ENCODE measurements around the gene TPX2.
"Not testable (repeated sequence)": the region's sequence is repeated elsewhere in the genome, so short reads cannot be mapped to it uniquely, and the experiment has no call there.

TPX2 gene

GRCh38 chr20:31813611-31814010 is 74.5 kb downstream of the TPX2 start:
- Histone ChIP-seq H3K36me3 (ENCODE audit: insufficient read depth, low read length) (no peaks in the 10 kb centered on the region), H4K20me1 (ENCODE audit: insufficient read depth, low read length) (no peaks in the 10 kb centered on the region), H3K9me2 (ENCODE audit: low read depth, low read length) (no peaks in the 10 kb centered on the region), H3K4me3 (ENCODE audit: low read depth, low read length, poor library complexity, severe bottlenecking) (no peak overlapping the region), H3F3A (ENCODE audit: insufficient read depth, low read length) (no peaks in the 10 kb centered on the region), H3K9ac (ENCODE audit: low read length) (no peak overlapping the region), H3K79me2 (ENCODE audit: insufficient read depth, low read length) (no peaks in the 10 kb centered on the region), H3K4me2 (ENCODE audit: low read length) (no peak overlapping the region), H3K4me1 (ENCODE audit: insufficient read depth, low read length, severe bottlenecking) (no peaks in the 10 kb centered on the region), H2AFZ (ENCODE audit: low read length) (no peak overlapping the region), H3K27me3 (ENCODE audit: insufficient read depth, low read length) (no peaks in the 10 kb centered on the region), H3K9me3 (ENCODE audit: low read length) (no peaks in the 10 kb centered on the region), H3K27ac (ENCODE audit: low read depth, low read length, poor library complexity, severe bottlenecking) (no peak overlapping the region)
- TF ChIP-seq CTCF (IDR thresholded peaks at IDR 0.05; ENCODE audit: low read length) (no peak), EZH2 (IDR thresholded peaks at IDR 0.05; ENCODE audit: borderline replicate concordance, low read length) (no peak)

- H3F3A ChIP-seq (ENCODE audit: insufficient read depth, low read length); H4K20me1 ChIP-seq (ENCODE audit: insufficient read depth, low read length); H3K4me2 ChIP-seq (ENCODE audit: low read length); H3K4me1 ChIP-seq (ENCODE audit: insufficient read depth, low read length, severe bottlenecking); H3K9ac ChIP-seq (ENCODE audit: low read length); H3K4me3 ChIP-seq (ENCODE audit: low read depth, low read length, poor library complexity, severe bottlenecking); H3K36me3 ChIP-seq (ENCODE audit: insufficient read depth, low read length); H3K79me2 ChIP-seq (ENCODE audit: insufficient read depth, low read length); H3K9me3 ChIP-seq (ENCODE audit: low read length); H2AFZ ChIP-seq (ENCODE audit: low read length); H3K9me2 ChIP-seq (ENCODE audit: low read depth, low read length); H3K27me3 ChIP-seq (ENCODE audit: insufficient read depth, low read length); H3K27ac ChIP-seq (ENCODE audit: low read depth, low read length, poor library complexity, severe bottlenecking): not testable (repeated sequence)
Measured at GRCh38 chr20:31814142-31814541, 75.1 kb downstream of the TPX2 start.

GRCh38 chr20:31815408-31816188 is 76.5 kb downstream of the TPX2 start:
- no peak overlapping the region for H3K4me3 ChIP-seq (ENCODE audit: low read depth, low read length, poor library complexity, severe bottlenecking)
- H3K4me1 ChIP-seq (ENCODE audit: insufficient read depth, low read length, severe bottlenecking): no peaks in the 10 kb centered on the region
- no peak overlapping the region for H3K9ac ChIP-seq (ENCODE audit: low read length)
- H3K27me3 ChIP-seq (ENCODE audit: insufficient read depth, low read length): no peaks in the 10 kb centered on the region
- no peaks in the 10 kb centered on the region for H3F3A ChIP-seq (ENCODE audit: insufficient read depth, low read length)
- H3K27ac ChIP-seq (ENCODE audit: low read depth, low read length, poor library complexity, severe bottlenecking): no peak overlapping the region
- no peaks in the 10 kb centered on the region for H4K20me1 ChIP-seq (ENCODE audit: insufficient read depth, low read length)
- no peaks in the 10 kb centered on the region for H3K36me3 ChIP-seq (ENCODE audit: insufficient read depth, low read length)
- no peak for TF ChIP-seq EZH2 (IDR thresholded peaks at IDR 0.05; ENCODE audit: borderline replicate concordance, low read length)
- TF ChIP-seq CTCF (IDR thresholded peaks at IDR 0.05; ENCODE audit: low read length): no peak
- H3K9me3 ChIP-seq (ENCODE audit: low read length): no peaks in the 10 kb centered on the region
- no peaks in the 10 kb centered on the region for H3K9me2 ChIP-seq (ENCODE audit: low read depth, low read length)
- H3K79me2 ChIP-seq (ENCODE audit: insufficient read depth, low read length): no peaks in the 10 kb centered on the region
- no peak overlapping the region for H2AFZ ChIP-seq (ENCODE audit: low read length)
- no peak overlapping the region for H3K4me2 ChIP-seq (ENCODE audit: low read length)

- Histone ChIP-seq H3K36me3 (ENCODE audit: insufficient read depth, low read length) (no peaks in the 10 kb centered on the region), H2AFZ (ENCODE audit: low read length) (no peak overlapping the region), H3K27ac (ENCODE audit: low read depth, low read length, poor library complexity, severe bottlenecking) (no peak overlapping the region)
Measured at GRCh38 chr20:31816221-31816620, 77.1 kb downstream of the TPX2 start.

More at GRCh38 chr20:31816221-31816620, 77.1 kb downstream of the TPX2 start:
- no peak overlapping the region for H3K9ac ChIP-seq (ENCODE audit: low read length)
- H3F3A ChIP-seq (ENCODE audit: insufficient read depth, low read length): no peaks in the 10 kb centered on the region
- no peaks in the 10 kb centered on the region for H3K4me1 ChIP-seq (ENCODE audit: insufficient read depth, low read length, severe bottlenecking)
- no peaks in the 10 kb centered on the region for H4K20me1 ChIP-seq (ENCODE audit: insufficient read depth, low read length)
- H3K27me3 ChIP-seq (ENCODE audit: insufficient read depth, low read length): no peaks in the 10 kb centered on the region
- no peaks in the 10 kb centered on the region for H3K9me3 ChIP-seq (ENCODE audit: low read length)
- H3K9me2 ChIP-seq (ENCODE audit: low read depth, low read length): no peaks in the 10 kb centered on the region
- no peak for TF ChIP-seq CTCF (IDR thresholded peaks at IDR 0.05; ENCODE audit: low read length)
- no peak for TF ChIP-seq EZH2 (IDR thresholded peaks at IDR 0.05; ENCODE audit: borderline replicate concordance, low read length)
- no peaks in the 10 kb centered on the region for H3K79me2 ChIP-seq (ENCODE audit: insufficient read depth, low read length)
- H3K4me3 ChIP-seq (ENCODE audit: low read depth, low read length, poor library complexity, severe bottlenecking): no peak overlapping the region
- H3K4me2 ChIP-seq (ENCODE audit: low read length): no peak overlapping the region
